AG09319 (cell line): Measurements from ENCODE around the gene PJA1.

Experiments used
- DNase-seq: peaks from one replicate; pipeline ENCODE4 v3.0.0-alpha.2; 2010; ENCODE audit warnings: low read depth; ENCODE audit errors: extremely low read depth
- TF ChIP-seq, protein P1 (sequence below): IDR thresholded peaks from 2 replicates; pipeline ENCODE4 v1.5.1; 2011; ENCODE audit warnings: low read depth, mild to moderate bottlenecking, inconsistent platforms, low read length, moderate library complexity

Gene PJA1

DNA sequence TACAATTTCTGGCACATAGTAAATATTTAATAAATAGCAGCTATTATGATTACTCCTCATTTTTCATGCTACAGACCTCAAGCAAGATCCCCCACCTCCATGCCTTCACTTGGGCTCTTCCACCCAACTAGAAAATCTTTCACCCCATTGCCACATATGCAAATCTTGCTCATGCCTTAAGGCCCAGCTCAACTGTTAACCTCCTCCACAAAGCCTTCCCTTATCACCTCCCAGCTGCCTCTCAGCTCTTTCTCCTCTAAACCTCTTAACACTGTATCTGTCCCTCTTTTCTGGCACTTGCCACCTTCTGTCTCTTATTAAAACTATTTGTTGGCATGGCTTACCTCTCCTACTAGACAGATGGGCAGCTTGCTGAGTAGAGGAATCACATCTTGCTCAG lies 51.5 kb downstream of the PJA1 start:
- TF ChIP-seq, protein P1, sequence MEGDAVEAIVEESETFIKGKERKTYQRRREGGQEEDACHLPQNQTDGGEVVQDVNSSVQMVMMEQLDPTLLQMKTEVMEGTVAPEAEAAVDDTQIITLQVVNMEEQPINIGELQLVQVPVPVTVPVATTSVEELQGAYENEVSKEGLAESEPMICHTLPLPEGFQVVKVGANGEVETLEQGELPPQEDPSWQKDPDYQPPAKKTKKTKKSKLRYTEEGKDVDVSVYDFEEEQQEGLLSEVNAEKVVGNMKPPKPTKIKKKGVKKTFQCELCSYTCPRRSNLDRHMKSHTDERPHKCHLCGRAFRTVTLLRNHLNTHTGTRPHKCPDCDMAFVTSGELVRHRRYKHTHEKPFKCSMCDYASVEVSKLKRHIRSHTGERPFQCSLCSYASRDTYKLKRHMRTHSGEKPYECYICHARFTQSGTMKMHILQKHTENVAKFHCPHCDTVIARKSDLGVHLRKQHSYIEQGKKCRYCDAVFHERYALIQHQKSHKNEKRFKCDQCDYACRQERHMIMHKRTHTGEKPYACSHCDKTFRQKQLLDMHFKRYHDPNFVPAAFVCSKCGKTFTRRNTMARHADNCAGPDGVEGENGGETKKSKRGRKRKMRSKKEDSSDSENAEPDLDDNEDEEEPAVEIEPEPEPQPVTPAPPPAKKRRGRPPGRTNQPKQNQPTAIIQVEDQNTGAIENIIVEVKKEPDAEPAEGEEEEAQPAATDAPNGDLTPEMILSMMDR, result no peak
- no peak for DNase-seq
